ENCODE measurements around the gene SLC39A5.
"Not testable (repeated sequence)": the region's sequence is repeated elsewhere in the genome, so short reads cannot be mapped to it uniquely, and the experiment has no call there.

The SLC39A5 gene

GRCh38 chr12:56252649-56253048 lies 22.8 kb downstream of the SLC39A5 start:
- no peak for DNase-seq

GRCh38 chr12:56253091-56253490 lies 23.2 kb downstream of the SLC39A5 start:
- no peak for DNase-seq

GRCh38 chr12:56255671-56256070 lies 25.8 kb downstream of the SLC39A5 start:
- DNase-seq = no peak

GRCh38 chr12:56256326-56256960 lies 26.6 kb downstream of the SLC39A5 start:
- no peak for DNase-seq

- DNase-seq = no peak
Observed at GRCh38 chr12:56257071-56257470, 27.2 kb downstream of the SLC39A5 start.

GRCh38 chr12:56257491-56258067 lies 27.7 kb downstream of the SLC39A5 start:
- peak; percentile 30 to 37 for DNase-seq

GRCh38 chr12:56258068-56258819 lies 28.4 kb downstream of the SLC39A5 start, which contains the start of gene ANKRD52:
TSS of gene ANKRD52 (minus strand) at chr12:56258384. CDS start at chr12:56258269, 115 bp downstream.
- peak; percentile 24 to 52 for DNase-seq

DNA sequence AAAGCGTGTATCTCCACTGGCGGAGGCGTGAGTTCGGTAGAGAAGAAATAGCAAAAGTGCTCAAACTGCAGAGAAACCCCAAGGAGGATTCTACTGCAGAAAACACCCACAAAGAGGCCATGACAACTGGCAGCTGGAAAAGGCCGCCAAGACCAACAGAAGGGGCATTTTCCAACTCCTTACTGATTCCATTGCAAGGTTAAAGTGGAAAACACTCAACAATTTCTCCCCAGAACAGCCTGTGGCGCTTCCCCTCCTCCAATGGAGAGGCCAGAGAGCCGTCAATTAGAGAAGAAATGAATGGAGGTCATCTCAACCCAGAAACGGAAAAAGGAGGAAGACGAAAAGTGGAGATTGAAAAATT lies 29.0 kb downstream of the SLC39A5 start:
- no peak for DNase-seq

GRCh38 chr12:56260380-56260779 lies 30.5 kb downstream of the SLC39A5 start:
- DNase-seq = no peak

GRCh38 chr12:56260921-56261320 lies 31.1 kb downstream of the SLC39A5 start:
- DNase-seq = no peak

- no peak for DNase-seq
Observed at GRCh38 chr12:56261503-56262232, 31.8 kb downstream of the SLC39A5 start.

- DNase-seq = not testable (repeated sequence)
Observed at GRCh38 chr12:56262955-56263354, 33.1 kb downstream of the SLC39A5 start.

DNA sequence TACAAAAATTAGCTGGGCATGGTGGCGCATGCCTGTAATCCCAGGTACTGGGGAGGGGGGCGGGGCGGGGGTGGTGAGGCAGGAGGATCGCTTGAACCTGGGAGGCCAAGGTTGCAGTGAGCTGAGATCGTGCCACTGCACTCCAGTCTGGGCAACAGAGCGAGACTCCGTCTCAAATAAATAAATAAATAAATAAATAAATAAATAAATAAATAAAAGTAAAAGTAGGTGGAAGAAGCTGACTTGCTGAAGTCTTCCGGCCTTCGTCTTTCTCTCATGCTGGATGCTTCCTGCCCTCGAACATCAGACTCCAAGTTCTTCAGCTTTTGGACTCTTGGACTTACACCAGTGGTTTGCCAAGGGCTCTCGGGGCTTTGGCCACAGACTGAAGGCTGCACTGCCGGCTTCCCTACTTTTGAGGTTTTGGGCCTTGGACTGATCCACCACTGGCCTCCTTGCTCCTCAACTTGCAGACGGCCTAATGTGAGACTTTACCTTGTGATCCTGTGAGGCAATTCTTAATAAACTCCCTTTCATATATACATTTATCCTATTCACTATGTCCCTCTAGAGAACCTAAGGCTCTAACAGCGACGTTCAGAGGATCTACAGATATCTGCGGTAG lies 36.3 kb downstream of the SLC39A5 start:
- not testable (repeated sequence) for DNase-seq

GRCh38 chr12:56266693-56267442 lies 37.0 kb downstream of the SLC39A5 start, which contains the start of gene COQ10A:
TSS of gene COQ10A (plus strand) at chr12:56266942. CDS start at chr12:56267119, 177 bp downstream.
- DNase-seq = peak; percentile 81 to 85

DNA sequence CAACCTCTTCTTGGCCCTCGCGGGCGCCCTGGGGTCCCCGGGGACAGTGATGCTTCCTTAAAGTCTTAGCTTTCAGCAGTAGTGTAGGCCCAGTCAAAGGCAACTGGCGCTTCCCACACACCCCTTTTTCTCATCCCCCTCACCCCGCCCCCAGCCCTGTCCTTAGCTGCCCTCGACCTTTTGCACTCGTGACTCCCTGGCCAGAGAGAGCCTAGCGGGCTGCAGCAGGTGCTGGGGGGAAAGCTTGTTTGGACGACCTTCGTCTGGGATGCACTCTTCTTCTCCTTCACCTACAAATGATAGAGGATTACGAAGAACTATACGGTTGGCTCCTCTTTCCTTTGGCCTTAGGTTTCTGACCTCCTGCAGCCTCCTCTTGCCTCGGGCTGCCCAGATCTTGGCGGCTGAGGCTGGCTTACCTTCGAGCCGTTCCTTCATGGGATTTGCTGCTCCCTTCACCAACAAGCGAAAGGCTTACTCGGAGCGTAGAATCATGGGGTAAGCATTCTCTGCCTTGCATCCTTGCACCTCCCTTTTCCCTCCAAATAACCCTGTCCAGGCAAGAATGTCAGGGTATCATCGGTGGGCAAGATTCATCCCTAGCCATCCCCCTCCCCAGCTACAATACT lies 37.7 kb downstream of the SLC39A5 start:
- DNase-seq = no peak

- DNase-seq = peak in 1 of 2 experiments; percentile 35
Observed at GRCh38 chr12:56271031-56271430, 41.2 kb downstream of the SLC39A5 start.

- not testable (repeated sequence) for DNase-seq
Observed at GRCh38 chr12:56272468-56272867, 42.6 kb downstream of the SLC39A5 start.

GRCh38 chr12:56274299-56274698 lies 44.4 kb downstream of the SLC39A5 start:
- DNase-seq = no peak

- DNase-seq = no peak
Observed at GRCh38 chr12:56278905-56279304, 49.1 kb downstream of the SLC39A5 start.

DNA sequence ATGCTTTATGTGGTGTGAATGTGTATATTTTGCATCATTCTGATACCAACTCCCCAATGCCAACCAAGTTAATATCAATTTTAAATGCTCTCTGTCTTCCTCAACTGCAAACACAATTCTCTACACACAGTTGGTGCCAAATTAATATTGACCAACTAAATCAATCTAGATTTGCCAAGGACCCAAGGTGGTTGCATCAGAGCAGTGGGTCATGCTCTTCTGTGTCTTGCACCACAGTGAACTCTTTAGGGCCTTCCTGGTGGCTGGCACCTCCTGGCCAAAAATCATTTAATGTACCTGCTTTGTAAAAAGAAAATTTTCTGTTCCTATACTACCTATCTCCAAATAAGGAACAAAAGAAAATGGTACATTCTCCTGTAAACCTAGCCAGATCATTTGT lies 51.0 kb downstream of the SLC39A5 start:
- DNase-seq = no peak

DNA sequence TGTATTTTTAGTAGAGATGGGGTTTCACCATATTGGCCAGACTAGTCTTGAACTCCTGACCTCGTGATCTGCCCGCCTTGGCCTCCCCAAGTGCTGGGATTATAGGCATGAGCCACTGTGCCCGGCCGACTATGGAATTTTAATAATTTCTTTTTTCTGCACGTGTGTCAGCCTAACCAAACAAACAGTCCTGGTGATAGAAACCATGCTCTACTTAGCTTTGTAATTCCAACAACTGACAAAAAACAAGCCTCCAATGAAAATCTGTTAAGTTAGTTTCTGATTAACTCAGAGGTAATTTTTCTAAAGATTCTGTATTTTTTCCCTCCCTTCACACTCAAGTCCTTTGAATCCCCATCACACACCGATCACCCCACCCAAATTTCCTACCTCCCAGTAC lies 52.2 kb downstream of the SLC39A5 start:
- DNase-seq = no peak

Measured in NCI-H524 (cell line).